K562 (cell line): ENCODE data around the gene GPR12. TPM values are rescaled to one million over a fixed set of nuclear protein-coding genes. Genes with fewer than 3 reads are reported as not detected.

ENCODE experiments used
- ATAC-seq: fragments of 200-7000 bp; cut with Tn5 transposase; 3 replicates; pipeline ENCODE4 v1.9.1; 2020; ENCODE audit warnings: moderate library complexity
- BruUV-seq: library from RNA; stranded (reverse); fragments of 400-500 nt; replicated peaks from 2 replicates; lab custom pipeline; 2021; lab: Mats Ljungman, UMichigan
- CTCF ChIA-PET: fragments of 300-600 bp; formaldehyde crosslinking; extraction: SDS; loops from one replicate; lab custom pipeline; 2021; ENCODE audit warnings: low intra/inter-chr PET ratio; lab: Yijun Ruan, JAX
- POLR2A ChIA-PET: fragments of 300-600, 350-650 bp; sonication (Branson Sonifier 250); formaldehyde crosslinking; extraction: SDS; loops from one replicate; lab custom pipeline; 2021; ENCODE audit warnings: antibody characterized with exemption, inconsistent platforms; lab: Yijun Ruan, JAX
- DNase-seq, 4 experiments: peaks; one replicate each; pipeline versions ENCODE4 v3.0.0 to v3.0.0-alpha.2; 2011 to 2018; ENCODE audit warnings: low spot score in 3 of 4, mixed read lengths in 3 of 4; ENCODE audit errors: extremely low read depth in 1 of 4
- FAIRE-seq: peaks from 2 replicates; lab custom pipeline; 2011; peaks lifted over from hg19 to GRCh38; lab: Jason Lieb, UNC
- H2AFZ ChIP-seq: 2 replicates; pipeline ENCODE4 v1.6.0; 2011; ENCODE audit warnings: low read depth, low read length, control low read depth, inconsistent platforms
- H3K27ac ChIP-seq: fragments of 200-600 bp; 3 replicates; pipeline ENCODE4 v1.8.0; 2011; ENCODE audit warnings: low read depth, mild to moderate bottlenecking, control low read depth, inconsistent platforms, low read length, moderate library complexity, mixed read lengths; ENCODE audit errors: extremely low read depth
- H3K27me3 ChIP-seq, 2 experiments: fragments of 300-600 bp in 1 of 2; 2 replicates in 1 of 2; 3 replicates in 1 of 2; pipeline versions ENCODE4 v1.6.0 to v1.8.0; 2011; ENCODE audit warnings: inconsistent platforms in 2 of 2, low read length in 2 of 2, mild to moderate bottlenecking in 1 of 2, mixed read lengths in 1 of 2, moderate library complexity in 1 of 2; ENCODE audit not compliant: control insufficient read depth in 2 of 2, insufficient read depth in 2 of 2
- H3K36me3 ChIP-seq: fragments of 300-600 bp; 3 replicates; pipeline ENCODE4 v1.8.0; 2011; ENCODE audit warnings: mild to moderate bottlenecking, low read length, inconsistent platforms; ENCODE audit not compliant: control insufficient read depth, insufficient read depth
- H3K4me1 ChIP-seq, 2 experiments: fragments of 200-600 bp in 1 of 2; replicated peaks in 1 of 2; 2 replicates in 1 of 2; 3 replicates in 1 of 2; pipeline versions ENCODE4 v1.5.1 to v1.8.0; 2011; ENCODE audit warnings: inconsistent platforms in 2 of 2, low read length in 2 of 2, mild to moderate bottlenecking in 1 of 2, mixed read lengths in 1 of 2, moderate library complexity in 1 of 2; ENCODE audit not compliant: control insufficient read depth in 2 of 2, insufficient read depth in 2 of 2
- H3K4me2 ChIP-seq: 2 replicates; pipeline ENCODE4 v1.6.1; 2011; ENCODE audit warnings: low read length, control low read depth, inconsistent platforms, mixed read lengths; ENCODE audit not compliant: insufficient read depth
- H3K4me3 ChIP-seq: fragments of 200-600 bp; sonication (generic), shearing (Covaris generic); 2 replicates; pipeline ENCODE4 v1.5.1; 2016; ENCODE audit warnings: control low read depth, inconsistent platforms
- H3K79me2 ChIP-seq: fragments of 200-600 bp; 3 replicates; pipeline ENCODE4 v1.8.0; 2011; ENCODE audit warnings: low read length, inconsistent platforms; ENCODE audit not compliant: control insufficient read depth, insufficient read depth
- H3K9ac ChIP-seq, 2 experiments: 2 replicates each; pipeline versions ENCODE4 v1.6.0 to v1.6.1; 2011; ENCODE audit warnings: low read depth in 2 of 2, low read length in 2 of 2, control low read depth in 1 of 2, inconsistent platforms in 1 of 2, mild to moderate bottlenecking in 1 of 2, mixed read lengths in 1 of 2; ENCODE audit not compliant: insufficient read depth in 1 of 2
- H3K9me1 ChIP-seq: one replicate; pipeline ENCODE4 v1.6.0; 2011; ENCODE audit warnings: inconsistent platforms, mild to moderate bottlenecking, low read length, moderate library complexity; ENCODE audit not compliant: control insufficient read depth, insufficient read depth
- H3K9me3 ChIP-seq: replicated peaks from 2 replicates; pipeline ENCODE4 v1.5.1; 2011; ENCODE audit warnings: low read depth, low read length, inconsistent platforms; ENCODE audit not compliant: control insufficient read depth, insufficient read depth
- H4K20me1 ChIP-seq: replicated peaks from 2 replicates; pipeline ENCODE4 v1.6.1; 2011; ENCODE audit warnings: low read length, inconsistent platforms, mixed read lengths; ENCODE audit not compliant: control insufficient read depth, insufficient read depth
- ATF4 ChIP-seq: fragments of 450-650 bp; formaldehyde crosslinking; IDR thresholded peaks from 2 replicates; pipeline ENCODE4 v1.4.0; 2022; ENCODE audit warnings: mild to moderate bottlenecking, moderate library complexity
- FOXA3 ChIP-seq, 2 experiments: fragments of 450-650 bp in 1 of 2; sonication (generic) in 1 of 2; formaldehyde crosslinking; IDR thresholded peaks in 1 of 2; conservative IDR thresholded peaks in 1 of 2; 2 replicates each; pipeline versions ENCODE4 v1.4.0 to v1.8.0; 2020 to 2022; ENCODE audit warnings: mild to moderate bottlenecking in 2 of 2, missing genetic modification reagents in 1 of 2
- GATA2 ChIP-seq: sonication (generic); formaldehyde crosslinking; IDR thresholded peaks from 2 replicates; pipeline ENCODE4 v1.4.0; 2020; ENCODE audit warnings: mild to moderate bottlenecking, missing genetic modification reagents
- HDGF ChIP-seq: fragments of 450-650 bp; IDR thresholded peaks from 2 replicates; pipeline ENCODE4 v1.6.1; 2016
- HNRNPUL1 ChIP-seq: fragments of 200-400 bp; formaldehyde crosslinking; IDR thresholded peaks from 2 replicates; pipeline ENCODE4 v1.6.1; 2017; ENCODE audit warnings: low read length
- KDM4B ChIP-seq, 2 experiments: fragments of 450-650 bp in 1 of 2; sonication (generic) in 1 of 2; IDR thresholded peaks; 2 replicates each; pipeline ENCODE4 v1.6.1; 2016 to 2017; ENCODE audit warnings: borderline replicate concordance in 2 of 2, antibody characterized with exemption in 1 of 2, low read depth in 1 of 2, mild to moderate bottlenecking in 1 of 2
- NCOR1 ChIP-seq: fragments of 450-650 bp; IDR thresholded peaks from 2 replicates; pipeline ENCODE4 v1.6.1; 2016; ENCODE audit warnings: mild to moderate bottlenecking, moderate library complexity
- NEUROD1 ChIP-seq: fragments of 150-350 bp; IDR thresholded peaks from 2 replicates; pipeline ENCODE4 v1.6.1; 2014; ENCODE audit warnings: borderline replicate concordance, low read length, low read depth; ENCODE audit not compliant: partially characterized antibody
- POLR2H ChIP-seq: IDR thresholded peaks from 2 replicates; pipeline ENCODE4 v1.6.1; 2016; ENCODE audit warnings: missing genetic modification characterization, low read depth, mild to moderate bottlenecking, control low read depth, missing compliant biosample characterization, moderate library complexity
- SAP30 ChIP-seq: fragments of 200-600 bp; sonication (generic); IDR thresholded peaks from 2 replicates; pipeline ENCODE4 v1.6.1; 2012; ENCODE audit warnings: borderline replicate concordance, low read depth, mild to moderate bottlenecking, moderate library complexity, low read length, control low read depth, inconsistent platforms; ENCODE audit not compliant: insufficient read depth, poor library complexity, severe bottlenecking
- SIN3B ChIP-seq: fragments of 450-650 bp; IDR thresholded peaks from 2 replicates; pipeline ENCODE4 v1.6.1; 2017; ENCODE audit warnings: low read depth, mild to moderate bottlenecking, moderate library complexity
- SRF ChIP-seq, 2 experiments: fragments of 250-450, 450-650 bp in 1 of 2; sonication (Bioruptor Pico) in 1 of 2; sonication (generic) in 1 of 2; formaldehyde crosslinking; IDR thresholded peaks; 2 replicates each; pipeline versions ENCODE4 v1.5.0 to v1.5.1; 2020 to 2022; ENCODE audit warnings: mild to moderate bottlenecking in 1 of 2, missing genetic modification reagents in 1 of 2
- SRSF3 ChIP-seq: fragments of 200-400 bp; formaldehyde crosslinking; IDR thresholded peaks from 2 replicates; pipeline ENCODE4 v1.6.1; 2016; ENCODE audit warnings: mild to moderate bottlenecking, low read length, moderate library complexity; ENCODE audit not compliant: insufficient read depth
- TCF15 ChIP-seq: fragments of 250-450 bp; sonication (Bioruptor Pico); IDR thresholded peaks from 2 replicates; pipeline ENCODE4 v1.8.0; 2022; ENCODE audit warnings: moderate library complexity, mild to moderate bottlenecking, inconsistent platforms
- TGIF2 ChIP-seq: sonication (generic); formaldehyde crosslinking; IDR thresholded peaks from 2 replicates; pipeline ENCODE4 v1.8.1; 2022; ENCODE audit warnings: mild to moderate bottlenecking, missing genetic modification reagents, moderate library complexity
- ZKSCAN3 ChIP-seq: fragments of 250-450 bp; sonication (Bioruptor Pico); IDR thresholded peaks from 2 replicates; pipeline ENCODE4 v1.4.0; 2020
- ZNF121 ChIP-seq: sonication (generic); formaldehyde crosslinking; conservative IDR thresholded peaks from 2 replicates; pipeline ENCODE4 v1.8.0; 2022; ENCODE audit warnings: missing genetic modification reagents
- ZNF24 ChIP-seq: fragments of 450-650 bp; IDR thresholded peaks from 2 replicates; pipeline ENCODE4 v1.6.1; 2016
- WGBS: fragments of 100-300 bp; shearing (Covaris generic); methylation state at CpG from one replicate; pipeline ENCODE4 v1.1.6; 2016; ENCODE audit warnings: low coverage, mixed read lengths; ENCODE audit not compliant: insufficient coverage; ENCODE audit errors: missing lambda C conversion rate; 5-methylcytosine and 5-hydroxymethylcytosine counted together
- in situ Hi-C: fragments of 300-500 bp; cut with MboI; formaldehyde crosslinking; loops from 4 replicates; pipeline ENCODE4 v1.15.0; 2018; ENCODE audit warnings: inconsistent platforms, mixed read lengths
- intact Hi-C: fragments of 100-400 bp; cut with micrococcal nuclease; formaldehyde crosslinking; loops from 2 replicates; pipeline ENCODE4 v1.14.2; 2022
- polyA plus RNA-seq, 8 experiments: library from polyadenylated mRNA; depleted of rRNA in 4 of 8; stranded (reverse) in 5 of 8; unstranded in 3 of 8; fragments of >200 nt; fragmentation: Nextera tagmentation in 2 of 8; fragmentation: Illumina TruSeq in 1 of 8; extraction: Ambion mirVana in 2 of 8; extraction: Trizol in 1 of 8; gene quantifications; 2 replicates each; pipeline versions ENCODE4 v1.2.1 to v1.2.3, GENCODE V29; 2011 to 2014; ENCODE audit warnings: inconsistent platforms in 1 of 8, missing spikeins in 1 of 8
- total RNA-seq, 7 experiments: library from RNA; depleted of rRNA in 6 of 7; stranded (reverse); fragments of >200 nt in 6 of 7; fragmentation: Illumina TruSeq in 2 of 7; extraction: Trizol in 2 of 7; gene quantifications; 2 replicates each; pipeline versions ENCODE4 v1.2.1 to v1.2.3, GENCODE V29; 2011 to 2021; ENCODE audit warnings: low replicate concordance in 1 of 7

GPR12 gene
- total and polyA plus RNA-seq, 9 of the 15 experiments (the other 6 are each of a cell fraction or from before 2014, with no cell fraction given): not detected

- H3K27me3 ChIP-seq: 0 out of 5 replicates have a peak, but pooled peaks cover 0 to 7% of the 10 kb centered on the region in 2 experiments
- TF ChIP-seq ZNF121 (CRISPR knock-in tag) (no peak), HDGF (no peak), KDM4B (IDR thresholded peaks at IDR 0.05; ENCODE audit: borderline replicate concordance in 2 of 2, low read depth in 1 of 2) (no peak), FOXA3 (CRISPR knock-in tag; conservative IDR thresholded peaks at IDR 0.05 in 1 of 2, IDR thresholded peaks at IDR 0.05 in 1 of 2) (no peak), SRF (CRISPR knock-in tag; IDR thresholded peaks at IDR 0.05) (no peak), ATF4 (no peak), TCF15 (no peak), NCOR1 (no peak), GATA2 (no peak), SRSF3 (no peak), ZNF24 (no peak), POLR2H (no peak), ZKSCAN3 (no peak), NEUROD1 (no peak), SIN3B (no peak), SAP30 (no peak), HNRNPUL1 (no peak), TGIF2 (CRISPR knock-in tag) (no peak)
- intact Hi-C loops (no loop called here), in situ Hi-C loops (loop anchor here (10.0 kb wide), 1 partner anchor 228 kb away; no protein-coding TSS in a partner anchor)
- H3K4me2 ChIP-seq: no peak overlapping the region
- DNase-seq (no peak), ATAC-seq (no peak), FAIRE-seq (no peak)
- H3K9ac ChIP-seq: no peak overlapping the region
- WGBS: 0% methylated on average over 6 of the region's 7 CpGs
- ChIA-PET CTCF (no interaction called here), POLR2A (no interaction called here)
- H3K36me3 ChIP-seq: no peaks in the 10 kb centered on the region
- no peak overlapping the region for H3K4me3 ChIP-seq
- H3K4me1 ChIP-seq: no peaks in the 10 kb centered on the region
- H4K20me1 ChIP-seq: 0 out of 2 replicates have a peak, but pooled peaks cover 3% of the 10 kb centered on the region
- H3K9me1 ChIP-seq: no peaks in the 10 kb centered on the region
- H3K79me2 ChIP-seq: no peaks in the 10 kb centered on the region
- H3K27ac ChIP-seq: no peak overlapping the region
- no TSS peak for BruUV-seq
- no peak overlapping the region for H2AFZ ChIP-seq
- no peaks in the 10 kb centered on the region for H3K9me3 ChIP-seq
Observed at GRCh38 chr13:26706381-26706780, 54.2 kb downstream of the GPR12 start.
